Measurements from ENCODE around the gene HCFC1. TPM values are rescaled to one million over a fixed set of nuclear protein-coding genes. Genes with fewer than 3 reads are reported as not detected.

HCFC1 gene
- total and polyA plus RNA-seq, 2 of the 8 experiments (the other 6 are each of a cell fraction or from before 2014, with no cell fraction given), result 24.9 to 117 TPM

- Histone ChIP-seq H3K4ac (replicated peaks; ENCODE audit: insufficient read length, low read depth, low read length) (no peak overlapping the region), H3K27me3 (replicated peaks in 1 of 4; ENCODE audit: control insufficient read depth in 3 of 4, extremely low read depth in 1 of 4, insufficient read depth in 3 of 4, low read length in 3 of 4) (no peaks in the 10 kb centered on the region), H3K9ac (replicated peaks in 1 of 4; ENCODE audit: extremely low read depth in 1 of 4, low read depth in 3 of 4, low read length in 3 of 4) (no peak overlapping the region), H4K91ac (replicated peaks; ENCODE audit: insufficient read length, low read length) (no peak overlapping the region), H2AFZ (ENCODE audit: low read length) (no peak overlapping the region), H2BK12ac (ENCODE audit: low read depth, low read length) (no peak overlapping the region), H3K4me2 (ENCODE audit: insufficient read depth in 1 of 2, low read depth in 2 of 2, low read length in 2 of 2) (no peak overlapping the region), H3K14ac (ENCODE audit: insufficient read length) (no peak overlapping the region), H2BK120ac (replicated peaks; ENCODE audit: low read depth, low read length) (no peak overlapping the region), H3K18ac (ENCODE audit: extremely low read depth, low read length) (no peak overlapping the region), H4K5ac (ENCODE audit: insufficient read length, low read depth, low read length) (no peak overlapping the region), H2AK5ac (ENCODE audit: low read depth, low read length) (no peak overlapping the region), H3K36me3 (ENCODE audit: control insufficient read depth in 2 of 4, insufficient read depth in 4 of 4, low read length in 3 of 4) (peaks cover 8 to 46% (median 29%) of the 10 kb centered on the region in 4 experiments), H2BK20ac (ENCODE audit: low read length) (no peak overlapping the region), H3K23ac (ENCODE audit: insufficient read length) (no peak overlapping the region), H3K4me3 (ENCODE audit: extremely low read depth in 1 of 4, insufficient read depth in 2 of 4, low read depth in 3 of 4, low read length in 4 of 4) (no peak overlapping the region), H2BK5ac (ENCODE audit: low read depth, low read length) (no peak overlapping the region), H3K56ac (replicated peaks; ENCODE audit: insufficient read length, low read depth, low read length) (no peak overlapping the region), H4K20me1 (replicated peaks in 1 of 2; ENCODE audit: control insufficient read depth in 1 of 2, insufficient read depth in 2 of 2, low read length in 2 of 2) (peaks cover 13 to 31% of the 10 kb centered on the region in 2 experiments), H3K79me2 (ENCODE audit: control insufficient read depth in 1 of 2, insufficient read depth in 2 of 2, low read length in 2 of 2) (peaks cover 36 to 69% of the 10 kb centered on the region in 2 experiments), H2BK15ac (ENCODE audit: low read length) (no peak overlapping the region), H3K4me1 (replicated peaks in 1 of 4; ENCODE audit: control insufficient read depth in 3 of 4, insufficient read depth in 4 of 4, low read length in 3 of 4) (peaks cover 4 to 17% (median 13%) of the 10 kb centered on the region in 4 experiments), H4K8ac (ENCODE audit: extremely low read depth, insufficient read depth, low read length) (no peak overlapping the region), H3K23me2 (ENCODE audit: low read depth, low read length) (no peaks in the 10 kb centered on the region; the same call in 1 of the 2 replicates), H3K27ac (ENCODE audit: low read depth, low read length) (no peak overlapping the region), H3K79me1 (ENCODE audit: low read depth, low read length) (no peaks in the 10 kb centered on the region; the same call in 1 of the 2 replicates), H3K9me3 (ENCODE audit: insufficient read depth in 2 of 2, low read depth in 1 of 2, low read length in 1 of 2) (no peaks in the 10 kb centered on the region)
- POLR2A ChIA-PET (ENCODE audit: partially characterized antibody), result interaction anchor here (1.1 to 1.2 kb wide), 3 partner anchors 12 to 63 kb away, joined by 3 read pairs; partner anchors contain the start of gene RENBP
- FAIRE-seq, result no peak
- CTCF ChIA-PET (ENCODE audit: partially characterized antibody), result interaction anchor here (0.9 to 11.2 kb wide), 2 partner anchors 16 to 24 kb away, joined by 6 to 102 read pairs; partner anchors contain the start of gene RENBP
- WGBS, 2 experiments (ENCODE audit: extremely low coverage in 1 of 2, insufficient coverage in 1 of 2, insufficient read length in 1 of 2, insufficient replicate concordance in 2 of 2, low coverage in 1 of 2, low lambda C conversion rate in 2 of 2, missing lambda C conversion rate in 1 of 2), result 99% methylated on average over 13 of the region's 14 CpGs; no CpG with 5 or more reads in 1 of the 2 experiments
- DNase-seq (ENCODE audit: low read depth in 1 of 2, low spot score in 2 of 2), result no peak
- TF ChIP-seq KDM4A (IDR thresholded peaks at IDR 0.05; ENCODE audit: low read depth, low read length, severe bottlenecking), result no peak
- TF ChIP-seq TCF12 (IDR thresholded peaks at IDR 0.05; ENCODE audit: low read depth, low read length), result no peak
- no peak for TF ChIP-seq SRF (IDR thresholded peaks at IDR 0.05; ENCODE audit: low read depth, low read length)
- no peak for TF ChIP-seq PHF8 (conservative IDR thresholded peaks at IDR 0.05; ENCODE audit: low read depth, low read length)
- no peak for TF ChIP-seq NRF1 (IDR thresholded peaks at IDR 0.05; ENCODE audit: low read depth, low read length)
- no peak for TF ChIP-seq RNF2 (IDR thresholded peaks at IDR 0.05; ENCODE audit: borderline replicate concordance, low read depth, low read length, missing control alignments, poor library complexity, severe bottlenecking)
- no peak for TF ChIP-seq ASH2L (IDR thresholded peaks at IDR 0.05; ENCODE audit: low read length)
- TF ChIP-seq SP4 (IDR thresholded peaks at IDR 0.05; ENCODE audit: low read length), result no peak
- no peak for TF ChIP-seq GABPA (IDR thresholded peaks at IDR 0.05; ENCODE audit: borderline replicate concordance, insufficient read depth, low read length)
- no peak for TF ChIP-seq TEAD4 (IDR thresholded peaks at IDR 0.05; ENCODE audit: low read depth, low read length)
- no peak for TF ChIP-seq RXRA (IDR thresholded peaks at IDR 0.05; ENCODE audit: insufficient read depth, low read depth, low read length)
- no peak for TF ChIP-seq BACH1 (IDR thresholded peaks at IDR 0.05; ENCODE audit: low read length)
- no peak for TF ChIP-seq USF2 (IDR thresholded peaks at IDR 0.05; ENCODE audit: low read length)
Measured at GRCh38 chrX:153964105-153964504, 7.5 kb downstream of the HCFC1 start.
